Measurements from ENCODE around the gene MLPH.

The MLPH gene

GRCh38 chr2:237478095-237478494, 9.0 kb upstream of the MLPH start:
- H4K8ac ChIP-seq (ENCODE audit: low read depth, low read length) = no peak overlapping the region
- H3K79me1 ChIP-seq (ENCODE audit: low read length) = no peaks in the 10 kb centered on the region
- H2AK5ac ChIP-seq (ENCODE audit: low read length) = no peak overlapping the region
- H4K5ac ChIP-seq (ENCODE audit: low read length) = no peak overlapping the region
- no peak overlapping the region for H3K4me2 ChIP-seq (ENCODE audit: low read length)
- no CpG with 5 or more reads among the region's 2 CpGs for WGBS (ENCODE audit: extremely low coverage, insufficient coverage, low lambda C conversion rate)
- H3K36me3 ChIP-seq (ENCODE audit: control insufficient read depth, insufficient read depth, low read length) = no peaks in the 10 kb centered on the region
- no peak for DNase-seq
- no peak overlapping the region for H3K4me3 ChIP-seq (ENCODE audit: low read length)
- no peaks in the 10 kb centered on the region for H3K79me2 ChIP-seq (ENCODE audit: control insufficient read depth, insufficient read depth, low read length)
- no peak overlapping the region for H2BK120ac ChIP-seq (ENCODE audit: low read depth, low read length)
- H3K23ac ChIP-seq (ENCODE audit: low read length) = no peak overlapping the region
- no peak overlapping the region for H2BK15ac ChIP-seq (replicated peaks; ENCODE audit: low read depth)
- no peaks in the 10 kb centered on the region for H3K27me3 ChIP-seq (ENCODE audit: insufficient read depth, low read length, poor library complexity)
- no peak overlapping the region for H2BK5ac ChIP-seq (ENCODE audit: low read length)
- no peak overlapping the region for H3K18ac ChIP-seq (ENCODE audit: low read length)
- no peak overlapping the region for H3K27ac ChIP-seq (ENCODE audit: low read depth, low read length)
- no peak overlapping the region for H3K56ac ChIP-seq (ENCODE audit: low read length)
- H3K9ac ChIP-seq (ENCODE audit: low read length) = no peak overlapping the region
- H3K4me1 ChIP-seq (ENCODE audit: control insufficient read depth, low read depth, low read length) = peaks cover 2% of the 10 kb centered on the region
- H3K4ac ChIP-seq (ENCODE audit: low read depth, low read length) = no peak overlapping the region

GRCh38 chr2:237478979-237479378, 8.1 kb upstream of the MLPH start:
- H3K4me2 ChIP-seq (ENCODE audit: low read length) = no peak overlapping the region
- H2BK15ac ChIP-seq (replicated peaks; ENCODE audit: low read depth) = no peak overlapping the region
- H2BK5ac ChIP-seq (ENCODE audit: low read length) = no peak overlapping the region
- no peak overlapping the region for H2BK120ac ChIP-seq (ENCODE audit: low read depth, low read length)
- WGBS (ENCODE audit: extremely low coverage, insufficient coverage, low lambda C conversion rate) = no CpG with 5 or more reads among the region's 3 CpGs
- DNase-seq = no peak
- H3K36me3 ChIP-seq (ENCODE audit: control insufficient read depth, insufficient read depth, low read length) = no peaks in the 10 kb centered on the region
- H2AK5ac ChIP-seq (ENCODE audit: low read length) = no peak overlapping the region
- H3K27ac ChIP-seq (ENCODE audit: low read depth, low read length) = no peak overlapping the region
- no peak overlapping the region for H3K23ac ChIP-seq (ENCODE audit: low read length)
- no peak overlapping the region for H3K4me3 ChIP-seq (ENCODE audit: low read length)
- H3K9ac ChIP-seq (ENCODE audit: low read length) = no peak overlapping the region
- no peak overlapping the region for H3K56ac ChIP-seq (ENCODE audit: low read length)
- peaks cover 2% of the 10 kb centered on the region for H3K4me1 ChIP-seq (ENCODE audit: control insufficient read depth, low read depth, low read length)
- H3K4ac ChIP-seq (ENCODE audit: low read depth, low read length) = no peak overlapping the region
- H3K27me3 ChIP-seq (ENCODE audit: insufficient read depth, low read length, poor library complexity) = no peaks in the 10 kb centered on the region
- no peaks in the 10 kb centered on the region for H3K79me2 ChIP-seq (ENCODE audit: control insufficient read depth, insufficient read depth, low read length)
- no peak overlapping the region for H4K8ac ChIP-seq (ENCODE audit: low read depth, low read length)
- no peak overlapping the region for H4K5ac ChIP-seq (ENCODE audit: low read length)
- H3K79me1 ChIP-seq (ENCODE audit: low read length) = no peaks in the 10 kb centered on the region
- no peak overlapping the region for H3K18ac ChIP-seq (ENCODE audit: low read length)

- no peak overlapping the region for H2BK5ac ChIP-seq (ENCODE audit: low read length)
- H3K56ac ChIP-seq (ENCODE audit: low read length) = no peak overlapping the region
- H3K79me2 ChIP-seq (ENCODE audit: control insufficient read depth, insufficient read depth, low read length) = no peaks in the 10 kb centered on the region
- no peak overlapping the region for H3K9ac ChIP-seq (ENCODE audit: low read length)
- H3K23ac ChIP-seq (ENCODE audit: low read length) = no peak overlapping the region
- no peak overlapping the region for H3K4me3 ChIP-seq (ENCODE audit: low read length)
- no peak overlapping the region for H4K8ac ChIP-seq (ENCODE audit: low read depth, low read length)
- no peak for DNase-seq
- H3K27me3 ChIP-seq (ENCODE audit: insufficient read depth, low read length, poor library complexity) = no peaks in the 10 kb centered on the region
- no CpG with 5 or more reads among the region's 4 CpGs for WGBS (ENCODE audit: extremely low coverage, insufficient coverage, low lambda C conversion rate)
- H2AK5ac ChIP-seq (ENCODE audit: low read length) = no peak overlapping the region
- no peaks in the 10 kb centered on the region for H3K36me3 ChIP-seq (ENCODE audit: control insufficient read depth, insufficient read depth, low read length)
- peaks cover 2% of the 10 kb centered on the region for H3K4me1 ChIP-seq (ENCODE audit: control insufficient read depth, low read depth, low read length)
- no peak overlapping the region for H3K27ac ChIP-seq (ENCODE audit: low read depth, low read length)
- H3K4me2 ChIP-seq (ENCODE audit: low read length) = no peak overlapping the region
- H2BK120ac ChIP-seq (ENCODE audit: low read depth, low read length) = no peak overlapping the region
- no peak overlapping the region for H2BK15ac ChIP-seq (replicated peaks; ENCODE audit: low read depth)
- no peaks in the 10 kb centered on the region for H3K79me1 ChIP-seq (ENCODE audit: low read length)
- H4K5ac ChIP-seq (ENCODE audit: low read length) = no peak overlapping the region
- no peak overlapping the region for H3K18ac ChIP-seq (ENCODE audit: low read length)
- H3K4ac ChIP-seq (ENCODE audit: low read depth, low read length) = no peak overlapping the region
Measured at GRCh38 chr2:237479747-237480146, 7.3 kb upstream of the MLPH start.

GRCh38 chr2:237480556-237480955, 6.5 kb upstream of the MLPH start:
- Histone ChIP-seq H3K4me2 (ENCODE audit: low read length) (no peak overlapping the region), H2BK120ac (ENCODE audit: low read depth, low read length) (no peak overlapping the region), H3K79me2 (ENCODE audit: control insufficient read depth, insufficient read depth, low read length) (no peaks in the 10 kb centered on the region), H3K4me1 (ENCODE audit: control insufficient read depth, low read depth, low read length) (peaks cover 2% of the 10 kb centered on the region), H2AK5ac (ENCODE audit: low read length) (no peak overlapping the region), H3K23ac (ENCODE audit: low read length) (no peak overlapping the region), H3K9ac (ENCODE audit: low read length) (no peak overlapping the region), H3K79me1 (ENCODE audit: low read length) (no peaks in the 10 kb centered on the region), H2BK15ac (replicated peaks; ENCODE audit: low read depth) (no peak overlapping the region), H3K18ac (ENCODE audit: low read length) (no peak overlapping the region), H3K27me3 (ENCODE audit: insufficient read depth, low read length, poor library complexity) (no peaks in the 10 kb centered on the region), H2BK5ac (ENCODE audit: low read length) (no peak overlapping the region), H3K27ac (ENCODE audit: low read depth, low read length) (no peak overlapping the region), H3K36me3 (ENCODE audit: control insufficient read depth, insufficient read depth, low read length) (no peaks in the 10 kb centered on the region), H3K56ac (ENCODE audit: low read length) (no peak overlapping the region), H3K4me3 (ENCODE audit: low read length) (no peak overlapping the region), H4K8ac (ENCODE audit: low read depth, low read length) (no peak overlapping the region), H3K4ac (ENCODE audit: low read depth, low read length) (no peak overlapping the region), H4K5ac (ENCODE audit: low read length) (no peak overlapping the region)
- no peak for DNase-seq
- no CpG with 5 or more reads among the region's 7 CpGs for WGBS (ENCODE audit: extremely low coverage, insufficient coverage, low lambda C conversion rate)

- no peaks in the 10 kb centered on the region for H3K4me1 ChIP-seq (ENCODE audit: control insufficient read depth, low read depth, low read length)
- no peaks in the 10 kb centered on the region for H3K79me2 ChIP-seq (ENCODE audit: control insufficient read depth, insufficient read depth, low read length)
- H3K18ac ChIP-seq (ENCODE audit: low read length) = no peak overlapping the region
- no peak overlapping the region for H3K27ac ChIP-seq (ENCODE audit: low read depth, low read length)
- DNase-seq = no peak
- H2BK5ac ChIP-seq (ENCODE audit: low read length) = no peak overlapping the region
- H3K4ac ChIP-seq (ENCODE audit: low read depth, low read length) = no peak overlapping the region
- H3K56ac ChIP-seq (ENCODE audit: low read length) = no peak overlapping the region
- H3K79me1 ChIP-seq (ENCODE audit: low read length) = no peaks in the 10 kb centered on the region
- H3K9ac ChIP-seq (ENCODE audit: low read length) = no peak overlapping the region
- H4K5ac ChIP-seq (ENCODE audit: low read length) = no peak overlapping the region
- H4K8ac ChIP-seq (ENCODE audit: low read depth, low read length) = no peak overlapping the region
- no peak overlapping the region for H3K4me2 ChIP-seq (ENCODE audit: low read length)
- H3K36me3 ChIP-seq (ENCODE audit: control insufficient read depth, insufficient read depth, low read length) = no peaks in the 10 kb centered on the region
- H3K27me3 ChIP-seq (ENCODE audit: insufficient read depth, low read length, poor library complexity) = no peaks in the 10 kb centered on the region
- H2BK120ac ChIP-seq (ENCODE audit: low read depth, low read length) = no peak overlapping the region
- H3K23ac ChIP-seq (ENCODE audit: low read length) = no peak overlapping the region
- no peak overlapping the region for H2AK5ac ChIP-seq (ENCODE audit: low read length)
- H3K4me3 ChIP-seq (ENCODE audit: low read length) = no peak overlapping the region
- WGBS (ENCODE audit: extremely low coverage, insufficient coverage, low lambda C conversion rate) = no CpG with 5 or more reads among the region's 3 CpGs
- no peak overlapping the region for H2BK15ac ChIP-seq (replicated peaks; ENCODE audit: low read depth)
Measured at GRCh38 chr2:237480988-237481525, 6.0 kb upstream of the MLPH start.

- H3K27ac ChIP-seq (ENCODE audit: low read depth, low read length) = no peak overlapping the region
- no peak overlapping the region for H2BK5ac ChIP-seq (ENCODE audit: low read length)
- no CpG with 5 or more reads among the region's 6 CpGs for WGBS (ENCODE audit: extremely low coverage, insufficient coverage, low lambda C conversion rate)
- H3K4me1 ChIP-seq (ENCODE audit: control insufficient read depth, low read depth, low read length) = no peaks in the 10 kb centered on the region
- H3K4me2 ChIP-seq (ENCODE audit: low read length) = no peak overlapping the region
- H3K36me3 ChIP-seq (ENCODE audit: control insufficient read depth, insufficient read depth, low read length) = no peaks in the 10 kb centered on the region
- no peak overlapping the region for H2BK15ac ChIP-seq (replicated peaks; ENCODE audit: low read depth)
- H3K4me3 ChIP-seq (ENCODE audit: low read length) = no peak overlapping the region
- H3K79me1 ChIP-seq (ENCODE audit: low read length) = no peaks in the 10 kb centered on the region
- no peak overlapping the region for H4K5ac ChIP-seq (ENCODE audit: low read length)
- H3K56ac ChIP-seq (ENCODE audit: low read length) = no peak overlapping the region
- H3K9ac ChIP-seq (ENCODE audit: low read length) = no peak overlapping the region
- no peaks in the 10 kb centered on the region for H3K79me2 ChIP-seq (ENCODE audit: control insufficient read depth, insufficient read depth, low read length)
- no peak overlapping the region for H3K4ac ChIP-seq (ENCODE audit: low read depth, low read length)
- H2BK120ac ChIP-seq (ENCODE audit: low read depth, low read length) = no peak overlapping the region
- H4K8ac ChIP-seq (ENCODE audit: low read depth, low read length) = no peak overlapping the region
- H2AK5ac ChIP-seq (ENCODE audit: low read length) = no peak overlapping the region
- H3K18ac ChIP-seq (ENCODE audit: low read length) = no peak overlapping the region
- DNase-seq = no peak
- no peaks in the 10 kb centered on the region for H3K27me3 ChIP-seq (ENCODE audit: insufficient read depth, low read length, poor library complexity)
- H3K23ac ChIP-seq (ENCODE audit: low read length) = no peak overlapping the region
Measured at GRCh38 chr2:237482485-237482884, 4.6 kb upstream of the MLPH start.
